SH-SY5Y (cell line): ENCODE results near the gene FAM222A.

Source experiments
- GATA2 ChIP-seq: IDR thresholded peaks from 2 replicates; pipeline ENCODE4 v1.6.1; 2011; ENCODE audit warnings: mild to moderate bottlenecking, low read depth, low read length
- GATA3 ChIP-seq: IDR thresholded peaks from 2 replicates; pipeline ENCODE4 v1.6.1; 2011; ENCODE audit warnings: low read depth, mild to moderate bottlenecking, low read length, moderate library complexity

GRCh38 chr12:109695416-109695815, 18.2 kb upstream of the FAM222A start:
- TF ChIP-seq GATA2 (no peak), GATA3 (no peak)
